ENCODE measurements around the gene EDN2.

EDN2 gene

GRCh38 chr1:41484402-41485241, at the start of gene EDN2:
EDN2 (minus strand) TSS chr1:41484683; CDS start chr1:41484601, 82 bp downstream.
- no peaks in the 10 kb centered on the region for H3K9me3 ChIP-seq (ENCODE audit: control insufficient read depth, insufficient read depth, low read length)
- no peak within 1 kb of the TSS for H3K4me3 ChIP-seq (ENCODE audit: low read depth, low read length)
- peak within 1 kb of the TSS; percentile 89 for H3K27ac ChIP-seq (ENCODE audit: low read depth, low read length)
- peaks cover 10% of the 10 kb centered on the region; the same call in 1 of the 2 replicates for H3K27me3 ChIP-seq (ENCODE audit: control insufficient read depth, insufficient read depth, low read length)
- peaks cover 30% of the 10 kb centered on the region for H3K4me1 ChIP-seq (ENCODE audit: control insufficient read depth, insufficient read depth, low read length)
- no peak within 1 kb of the TSS for H3K9ac ChIP-seq (ENCODE audit: low read depth, low read length)
- H3K36me3 ChIP-seq (ENCODE audit: control insufficient read depth, insufficient read depth, low read length), result no peaks in the 10 kb centered on the region

- H3K27me3 ChIP-seq (ENCODE audit: control insufficient read depth, insufficient read depth, low read length), result no peaks in the 10 kb centered on the region
- no peak overlapping the region for H3K4me3 ChIP-seq (ENCODE audit: low read depth, low read length)
- H3K9ac ChIP-seq (ENCODE audit: low read depth, low read length), result no peak overlapping the region
- H3K27ac ChIP-seq (ENCODE audit: low read depth, low read length), result no peak overlapping the region
- H3K36me3 ChIP-seq (ENCODE audit: control insufficient read depth, insufficient read depth, low read length), result no peaks in the 10 kb centered on the region
- peaks cover 7% of the 10 kb centered on the region; the same call in 1 of the 2 replicates for H3K9me3 ChIP-seq (ENCODE audit: control insufficient read depth, insufficient read depth, low read length)
- no peaks in the 10 kb centered on the region for H3K4me1 ChIP-seq (ENCODE audit: control insufficient read depth, insufficient read depth, low read length)
Observed at GRCh38 chr1:41533731-41534080, 49.2 kb upstream of the EDN2 start.

GRCh38 chr1:41533016-41533730, 48.7 kb upstream of the EDN2 start:
- Histone ChIP-seq H3K4me1 (ENCODE audit: control insufficient read depth, insufficient read depth, low read length) (no peaks in the 10 kb centered on the region), H3K27ac (ENCODE audit: low read depth, low read length) (no peak overlapping the region), H3K27me3 (ENCODE audit: control insufficient read depth, insufficient read depth, low read length) (no peaks in the 10 kb centered on the region), H3K36me3 (ENCODE audit: control insufficient read depth, insufficient read depth, low read length) (no peaks in the 10 kb centered on the region), H3K9me3 (ENCODE audit: control insufficient read depth, insufficient read depth, low read length) (peaks cover 7% of the 10 kb centered on the region; the same call in 1 of the 2 replicates), H3K4me3 (ENCODE audit: low read depth, low read length) (no peak overlapping the region), H3K9ac (ENCODE audit: low read depth, low read length) (no peak overlapping the region)

GRCh38 chr1:41532206-41532975, 47.9 kb upstream of the EDN2 start:
- Histone ChIP-seq H3K4me3 (ENCODE audit: low read depth, low read length) (no peak overlapping the region), H3K9ac (ENCODE audit: low read depth, low read length) (no peak overlapping the region), H3K27me3 (ENCODE audit: control insufficient read depth, insufficient read depth, low read length) (no peaks in the 10 kb centered on the region), H3K36me3 (ENCODE audit: control insufficient read depth, insufficient read depth, low read length) (no peaks in the 10 kb centered on the region), H3K9me3 (ENCODE audit: control insufficient read depth, insufficient read depth, low read length) (peaks cover 7% of the 10 kb centered on the region; the same call in 1 of the 2 replicates), H3K4me1 (ENCODE audit: control insufficient read depth, insufficient read depth, low read length) (no peaks in the 10 kb centered on the region), H3K27ac (ENCODE audit: low read depth, low read length) (no peak overlapping the region)

- H3K27me3 ChIP-seq (ENCODE audit: control insufficient read depth, insufficient read depth, low read length), result no peaks in the 10 kb centered on the region
- no peak overlapping the region for H3K9ac ChIP-seq (ENCODE audit: low read depth, low read length)
- no peaks in the 10 kb centered on the region for H3K36me3 ChIP-seq (ENCODE audit: control insufficient read depth, insufficient read depth, low read length)
- peaks cover 7% of the 10 kb centered on the region; the same call in 1 of the 2 replicates for H3K9me3 ChIP-seq (ENCODE audit: control insufficient read depth, insufficient read depth, low read length)
- H3K4me3 ChIP-seq (ENCODE audit: low read depth, low read length), result no peak overlapping the region
- H3K4me1 ChIP-seq (ENCODE audit: control insufficient read depth, insufficient read depth, low read length), result no peaks in the 10 kb centered on the region
- no peak overlapping the region for H3K27ac ChIP-seq (ENCODE audit: low read depth, low read length)
Observed at GRCh38 chr1:41530411-41530810, 45.9 kb upstream of the EDN2 start.

- no peaks in the 10 kb centered on the region for H3K27me3 ChIP-seq (ENCODE audit: control insufficient read depth, insufficient read depth, low read length)
- H3K9ac ChIP-seq (ENCODE audit: low read depth, low read length), result no peak overlapping the region
- no peak overlapping the region for H3K4me3 ChIP-seq (ENCODE audit: low read depth, low read length)
- no peaks in the 10 kb centered on the region for H3K4me1 ChIP-seq (ENCODE audit: control insufficient read depth, insufficient read depth, low read length)
- no peak overlapping the region for H3K27ac ChIP-seq (ENCODE audit: low read depth, low read length)
- H3K36me3 ChIP-seq (ENCODE audit: control insufficient read depth, insufficient read depth, low read length), result no peaks in the 10 kb centered on the region
- H3K9me3 ChIP-seq (ENCODE audit: control insufficient read depth, insufficient read depth, low read length), result peaks cover 7% of the 10 kb centered on the region; the same call in 1 of the 2 replicates
Observed at GRCh38 chr1:41529621-41530395, 45.3 kb upstream of the EDN2 start.

- no peaks in the 10 kb centered on the region for H3K36me3 ChIP-seq (ENCODE audit: control insufficient read depth, insufficient read depth, low read length)
- H3K9ac ChIP-seq (ENCODE audit: low read depth, low read length), result no peak overlapping the region
- peaks cover 7% of the 10 kb centered on the region; the same call in 1 of the 2 replicates for H3K9me3 ChIP-seq (ENCODE audit: control insufficient read depth, insufficient read depth, low read length)
- H3K27ac ChIP-seq (ENCODE audit: low read depth, low read length), result no peak overlapping the region
- no peaks in the 10 kb centered on the region for H3K4me1 ChIP-seq (ENCODE audit: control insufficient read depth, insufficient read depth, low read length)
- H3K27me3 ChIP-seq (ENCODE audit: control insufficient read depth, insufficient read depth, low read length), result no peaks in the 10 kb centered on the region
- H3K4me3 ChIP-seq (ENCODE audit: low read depth, low read length), result no peak overlapping the region
Observed at GRCh38 chr1:41528726-41529605, 44.5 kb upstream of the EDN2 start.

GRCh38 chr1:41528106-41528505, 43.6 kb upstream of the EDN2 start:
- no peaks in the 10 kb centered on the region for H3K4me1 ChIP-seq (ENCODE audit: control insufficient read depth, insufficient read depth, low read length)
- H3K4me3 ChIP-seq (ENCODE audit: low read depth, low read length), result no peak overlapping the region
- no peak overlapping the region for H3K27ac ChIP-seq (ENCODE audit: low read depth, low read length)
- peaks cover 7% of the 10 kb centered on the region; the same call in 1 of the 2 replicates for H3K9me3 ChIP-seq (ENCODE audit: control insufficient read depth, insufficient read depth, low read length)
- no peaks in the 10 kb centered on the region for H3K27me3 ChIP-seq (ENCODE audit: control insufficient read depth, insufficient read depth, low read length)
- H3K9ac ChIP-seq (ENCODE audit: low read depth, low read length), result no peak overlapping the region
- no peaks in the 10 kb centered on the region for H3K36me3 ChIP-seq (ENCODE audit: control insufficient read depth, insufficient read depth, low read length)

- Histone ChIP-seq H3K4me3 (ENCODE audit: low read depth, low read length) (no peak overlapping the region), H3K27ac (ENCODE audit: low read depth, low read length) (no peak overlapping the region), H3K9ac (ENCODE audit: low read depth, low read length) (no peak overlapping the region), H3K36me3 (ENCODE audit: control insufficient read depth, insufficient read depth, low read length) (no peaks in the 10 kb centered on the region), H3K27me3 (ENCODE audit: control insufficient read depth, insufficient read depth, low read length) (no peaks in the 10 kb centered on the region), H3K9me3 (ENCODE audit: control insufficient read depth, insufficient read depth, low read length) (peaks cover 7% of the 10 kb centered on the region; the same call in 1 of the 2 replicates), H3K4me1 (ENCODE audit: control insufficient read depth, insufficient read depth, low read length) (no peaks in the 10 kb centered on the region)
Observed at GRCh38 chr1:41526956-41527561, 42.6 kb upstream of the EDN2 start.

Measured in HUES48 (cell line).